NK-92 treated with Interleukin-12 subunit alpha and Interleukin-12 subunit beta, amount 100 ng/mL, for 24 hours (cell line): ENCODE data around the gene BOD1.
A peak's percentile ranks its signal among the peaks of the same experiment; 100 is the strongest.

Source experiments
- DNase-seq: peaks from one replicate; lab custom pipeline; 2025; lab: John Stamatoyannopoulos, UW

BOD1 gene

DNA sequence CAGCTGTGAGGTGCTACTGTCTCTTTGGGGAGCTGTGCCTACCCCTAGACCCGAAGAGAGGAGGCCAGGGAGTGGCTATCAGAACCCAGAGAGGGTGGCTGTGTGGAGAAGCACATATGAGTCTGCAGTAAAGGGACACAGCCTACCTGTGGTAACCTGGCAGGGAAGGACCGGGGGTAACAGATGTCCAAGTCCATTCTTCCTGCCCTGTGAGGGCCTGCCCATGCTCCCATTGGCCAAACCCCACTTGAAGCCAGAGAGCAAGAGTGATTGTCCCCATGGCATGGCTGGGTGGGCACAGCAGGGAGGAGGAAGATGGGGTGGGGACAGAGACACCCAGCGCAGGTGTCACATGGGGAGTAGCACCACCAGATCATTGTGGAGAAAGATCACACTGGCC lies 39.3 kb downstream of the BOD1 start:
- no peak for DNase-seq

DNA sequence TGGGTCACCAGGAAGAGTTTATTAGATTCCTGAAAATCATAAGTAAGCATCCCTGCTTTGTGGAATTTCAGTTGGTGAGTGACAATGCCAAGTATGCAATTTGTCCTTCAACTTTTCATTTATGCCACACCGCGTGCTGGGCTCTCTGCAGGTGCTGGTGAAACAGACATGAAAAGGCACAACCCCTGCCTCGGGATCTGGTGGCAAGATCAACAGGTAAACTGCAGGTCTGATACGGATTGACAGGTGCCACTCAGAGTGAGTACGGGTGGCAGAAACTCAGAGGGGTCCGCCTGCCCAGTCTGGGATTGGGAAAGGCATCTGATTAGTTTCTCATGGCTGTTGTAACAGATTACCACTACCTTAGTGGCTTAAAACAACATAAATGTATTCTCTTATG lies 40.5 kb downstream of the BOD1 start:
- no peak for DNase-seq

DNA sequence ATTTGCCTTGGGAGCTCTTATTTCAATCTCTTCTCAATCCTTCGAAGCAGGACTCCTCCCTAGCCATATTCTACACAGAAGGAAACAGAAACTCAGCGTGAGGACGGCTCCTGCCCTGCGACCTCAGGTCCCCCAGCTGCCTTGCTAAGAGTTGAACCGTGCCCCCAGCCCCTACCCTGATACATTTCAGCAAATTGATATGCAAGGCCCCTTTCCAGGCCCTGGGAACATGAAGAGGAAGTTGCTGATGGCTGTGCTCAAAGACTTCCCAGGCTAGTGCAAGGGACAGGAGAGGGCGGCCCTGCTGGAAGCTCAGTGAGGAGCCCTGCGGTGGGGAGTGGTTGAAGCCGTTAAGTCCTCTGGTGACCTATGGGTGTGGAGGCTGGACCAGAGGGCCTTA lies 41.5 kb downstream of the BOD1 start:
- DNase-seq: no peak

DNA sequence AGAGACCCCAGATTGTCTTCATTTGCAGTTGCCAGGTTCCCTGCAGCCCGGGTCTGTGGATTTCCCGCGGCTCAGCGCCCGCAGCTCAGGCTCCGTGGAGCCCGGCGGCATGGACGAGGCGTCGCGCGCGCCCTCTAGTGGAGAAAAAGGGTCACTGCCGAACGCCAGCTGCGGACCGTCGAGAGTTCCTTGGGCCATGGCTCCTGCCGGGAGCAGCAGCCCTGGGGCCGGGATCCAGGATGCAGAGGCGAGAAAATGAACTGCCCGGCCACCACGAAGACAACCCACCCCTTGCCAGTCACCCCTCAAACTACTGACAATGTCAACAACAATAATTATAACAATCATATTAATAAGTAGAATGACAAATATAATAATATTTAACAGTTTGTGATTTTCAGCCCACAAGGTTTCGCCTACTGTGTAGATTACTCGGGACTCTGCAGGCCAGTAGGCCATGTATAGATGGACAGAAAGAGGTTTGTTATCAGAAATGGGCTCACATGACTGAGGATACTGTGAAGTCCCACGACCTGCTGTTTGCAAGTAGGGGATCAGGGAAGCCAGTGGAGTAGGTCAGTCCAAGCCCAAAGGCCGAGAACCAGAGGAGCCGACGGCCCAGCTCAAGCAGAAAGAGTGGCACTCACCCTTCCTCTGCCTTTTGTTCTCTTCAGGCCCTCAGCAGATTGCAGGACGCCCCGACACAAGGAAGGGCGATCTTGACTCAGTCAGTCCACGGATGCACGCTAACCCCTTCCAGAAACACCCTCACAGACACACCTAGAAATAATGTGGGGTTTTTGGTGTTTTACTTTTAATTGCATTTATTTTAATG lies 43.1 kb downstream of the BOD1 start:
- peak; percentile 33 for DNase-seq

DNA sequence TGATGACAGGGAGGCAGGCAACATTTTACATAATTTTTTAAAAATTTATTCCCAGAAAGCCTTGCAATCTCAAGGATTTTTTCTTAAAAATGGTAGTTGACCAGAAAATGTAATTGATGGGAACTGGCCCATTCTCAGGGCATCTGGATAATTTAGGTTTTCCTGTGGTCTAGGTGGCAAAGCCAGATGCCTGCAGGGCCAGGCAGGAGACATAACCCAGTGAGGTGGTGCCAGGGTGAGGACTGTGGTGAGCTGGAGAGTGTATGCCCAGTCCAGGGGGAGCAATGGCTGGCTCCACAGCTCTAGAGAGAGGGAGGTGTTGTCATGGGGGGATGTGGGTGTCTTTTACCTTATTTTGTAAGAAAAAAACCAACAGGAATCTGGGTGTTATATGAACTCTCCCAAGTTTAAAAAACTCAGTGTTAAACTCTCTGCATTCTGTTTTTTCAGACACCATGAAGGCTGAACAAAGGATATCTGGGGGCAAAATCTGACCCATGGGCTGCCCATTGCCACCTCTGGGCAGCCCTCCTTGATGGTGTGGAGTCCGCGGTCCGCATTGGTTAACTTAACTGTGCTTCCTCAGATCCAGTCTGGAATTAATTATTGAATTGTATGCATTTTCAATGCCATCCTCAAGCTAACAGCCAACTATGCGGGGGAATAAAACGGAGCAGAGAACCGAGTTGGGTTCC lies 43.9 kb downstream of the BOD1 start:
- no peak for DNase-seq

- no peak for DNase-seq
Measured at GRCh38 chr5:173570321-173571090, 45.9 kb downstream of the BOD1 start.

- no peak for DNase-seq
Measured at GRCh38 chr5:173568703-173569102, 47.7 kb downstream of the BOD1 start.

DNA sequence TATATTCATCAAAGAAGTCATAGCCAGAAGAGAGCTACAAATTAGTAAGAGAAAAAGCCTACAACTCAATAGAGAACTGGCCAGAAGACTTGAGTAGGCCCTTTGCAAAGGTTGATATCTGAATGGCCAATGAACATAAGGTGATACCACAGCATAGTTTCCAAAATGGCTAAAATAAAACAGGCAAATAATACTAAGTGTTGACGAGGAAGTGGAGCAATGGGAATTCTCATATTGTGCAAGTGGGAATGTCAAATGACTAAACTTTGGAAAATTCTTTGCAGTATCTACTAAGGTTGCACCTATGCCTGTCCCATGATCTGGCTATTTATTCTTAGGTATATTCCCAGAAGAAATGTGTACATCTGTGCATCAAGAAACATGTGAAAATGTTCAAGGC lies 48.3 kb downstream of the BOD1 start:
- no peak for DNase-seq

- no peak for DNase-seq
Measured at GRCh38 chr5:173567548-173567947, 48.9 kb downstream of the BOD1 start.

DNA sequence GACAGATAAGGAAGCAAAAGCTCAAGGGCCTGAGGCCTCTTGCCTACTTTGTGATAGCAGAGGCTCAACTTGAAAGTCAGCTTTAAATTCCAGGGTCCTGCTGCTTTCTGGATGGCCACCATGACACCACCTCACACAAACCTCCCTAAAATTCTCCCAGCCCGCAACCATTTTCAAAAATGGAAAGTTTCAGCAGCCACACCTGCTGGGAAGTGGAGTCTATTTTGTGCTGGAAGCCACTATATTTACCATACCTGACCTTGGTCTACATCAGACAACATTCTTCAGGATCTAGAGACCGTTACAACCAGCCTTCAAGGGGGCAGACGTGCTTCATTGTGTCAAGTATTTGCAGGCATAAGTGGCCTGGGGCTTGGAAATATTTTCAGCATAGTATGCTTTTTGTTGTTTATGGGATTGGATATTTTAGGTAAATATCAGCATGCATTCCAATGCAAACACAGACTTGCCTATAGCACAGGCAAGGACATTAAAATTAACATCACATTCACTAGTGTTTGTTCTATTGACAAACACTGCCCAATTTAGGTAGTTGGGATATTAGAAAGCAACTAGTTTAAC lies 50.9 kb downstream of the BOD1 start:
- no peak for DNase-seq

DNA sequence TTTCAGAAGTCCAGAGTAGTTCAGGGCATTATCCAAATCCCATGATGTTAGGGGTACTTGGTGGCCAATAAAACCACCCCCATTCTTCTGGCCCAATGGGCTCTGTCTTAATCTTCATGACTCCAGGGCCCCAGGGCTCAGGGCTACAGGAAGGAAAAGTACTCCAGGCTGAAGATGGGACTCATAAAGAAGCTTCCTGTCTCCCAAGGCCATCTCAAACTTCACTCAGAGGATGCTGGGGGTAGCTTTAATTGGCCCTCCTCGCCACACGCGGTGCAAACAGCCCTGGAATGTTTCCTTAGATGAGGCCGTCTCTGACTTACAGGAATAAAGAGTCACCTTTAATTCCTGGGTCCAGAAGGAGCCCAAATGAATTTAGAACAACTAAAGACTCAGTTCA lies 52.3 kb downstream of the BOD1 start:
- DNase-seq: no peak

DNA sequence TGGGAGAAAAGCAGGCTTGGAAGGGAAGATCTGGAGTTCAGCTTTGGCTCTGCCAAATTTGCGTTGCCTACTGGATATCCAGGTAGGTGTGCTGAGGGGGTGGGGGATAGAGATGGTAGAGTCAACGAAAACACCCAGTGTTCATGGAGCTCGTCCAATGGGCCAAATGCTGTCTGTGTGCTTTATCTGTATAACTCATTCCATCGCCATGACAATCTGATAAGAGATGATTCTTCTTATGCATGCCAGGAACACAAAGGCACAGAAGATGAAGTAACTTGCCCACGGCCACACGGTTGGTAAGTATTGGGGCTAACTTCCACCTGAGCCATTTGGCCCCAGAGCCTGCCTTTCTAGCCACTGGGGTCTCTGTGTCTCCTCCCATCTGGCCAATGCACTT lies 53.2 kb downstream of the BOD1 start:
- DNase-seq: no peak

GRCh38 chr5:173562451-173562850 lies 54.0 kb downstream of the BOD1 start:
- no peak for DNase-seq
